RPMI7951 (cell line): ENCODE results near the gene SRSF3. TPM values are rescaled to one million over a fixed set of nuclear protein-coding genes. Genes with fewer than 3 reads are reported as not detected.
"Not testable (repeated sequence)": the region's sequence is repeated elsewhere in the genome, so short reads cannot be mapped to it uniquely, and the experiment has no call there.

Experiments
- DNase-seq: peaks from one replicate; pipeline ENCODE4 v3.0.0-alpha.2; 2012; ENCODE audit warnings: low read depth
- total RNA-seq: library from RNA; depleted of rRNA; stranded (reverse); fragments of >200 nt; shearing (Covaris generic); gene quantifications from 2 replicates; pipeline ENCODE4 v1.2.3, GENCODE V29; 2014; rRNA removed

The SRSF3 gene
- total RNA-seq, 1 experiment from 2014 or later: 435 TPM

GRCh38 chr6:36643977-36644376 is 49.8 kb downstream of the SRSF3 start:
- no peak for DNase-seq

- DNase-seq: no peak
Measured at GRCh38 chr6:36649086-36649485, 54.9 kb downstream of the SRSF3 start.

DNA sequence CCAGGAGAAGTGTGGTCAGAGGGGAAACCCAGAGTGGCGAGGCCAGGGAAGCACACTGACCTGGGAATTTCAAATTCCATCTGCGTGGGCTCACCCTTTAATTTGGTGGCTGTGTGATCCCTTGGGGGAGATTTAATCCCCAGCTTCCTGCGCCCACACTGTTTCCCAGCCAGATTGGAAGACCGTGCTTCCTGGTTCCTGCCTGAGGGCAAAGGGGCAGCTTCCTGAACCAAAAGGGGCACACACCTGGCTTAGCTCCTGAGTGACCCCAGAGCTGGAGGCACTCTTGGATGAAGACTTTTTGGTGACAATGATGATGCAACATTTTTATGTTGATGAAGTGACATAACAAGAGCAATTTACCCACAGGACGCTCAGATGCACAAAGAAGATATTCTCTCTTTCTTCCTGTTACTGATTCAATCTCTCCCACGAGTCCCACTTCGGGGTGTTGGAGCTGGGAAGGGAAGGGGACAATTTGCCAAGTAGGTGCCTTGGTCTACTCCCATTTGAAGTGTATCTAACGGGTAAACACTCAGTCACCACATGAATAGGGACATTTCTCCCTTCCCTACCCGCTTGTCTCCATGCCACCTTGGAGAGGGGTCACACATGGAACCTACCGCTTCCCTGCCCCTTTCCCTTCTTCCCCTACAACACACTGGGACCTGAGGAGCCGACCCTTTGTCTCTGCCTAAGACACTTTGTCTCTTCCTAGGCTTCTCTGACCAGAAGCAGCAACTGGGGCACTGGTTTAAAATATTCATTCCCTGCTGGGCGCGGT is 55.7 kb downstream of the SRSF3 start:
- DNase-seq: peak; percentile 40

- no peak for DNase-seq
Measured at GRCh38 chr6:36650848-36651478, 56.8 kb downstream of the SRSF3 start.

- no peak for DNase-seq
Measured at GRCh38 chr6:36651659-36652379, 57.7 kb downstream of the SRSF3 start.

DNA sequence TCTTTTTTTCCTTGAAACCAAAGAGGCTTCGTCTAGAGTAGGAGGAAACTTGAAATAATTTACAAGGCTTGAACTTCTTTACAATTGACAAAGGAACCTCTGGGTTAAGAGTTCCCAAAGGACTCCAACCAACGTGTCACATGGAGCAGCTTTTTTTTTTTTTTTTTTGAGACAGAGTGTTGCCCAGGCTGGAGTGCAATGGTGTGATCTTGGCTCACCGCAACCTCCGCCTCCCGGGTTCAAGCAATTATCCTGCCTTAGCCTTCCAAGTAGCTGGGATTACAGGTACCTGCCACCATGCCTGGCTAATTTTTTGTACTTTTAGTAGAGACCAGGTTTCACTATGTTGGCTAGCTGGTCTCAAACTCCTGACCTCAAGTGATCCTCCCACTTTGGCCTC is 60.3 kb downstream of the SRSF3 start:
- DNase-seq: not testable (repeated sequence)

Other genes with a start within 250 kb of the SRSF3 start
- 0.24 and 0.39 TPM in 2 replicates for gene ETV7, start 206.7 kb upstream of the SRSF3 start, total RNA-seq
- gene PXT1, start 151.5 kb upstream of the SRSF3 start, total RNA-seq: 0.12 TPM in 1 of 2 replicates, not detected in the other
- gene KCTD20, start 151.4 kb upstream of the SRSF3 start, total RNA-seq: 70.4 and 81.7 TPM in 2 replicates
- 22.3 and 25.7 TPM in 2 replicates for gene STK38, start 46.9 kb upstream of the SRSF3 start, total RNA-seq
- 18.0 TPM in 2 replicates for gene CDKN1A, start 84.4 kb downstream of the SRSF3 start, total RNA-seq
- gene RAB44, start 103.5 kb downstream of the SRSF3 start, total RNA-seq: not detected in 2 replicates
- not detected in 2 replicates for gene CPNE5, start 245.1 kb downstream of the SRSF3 start, total RNA-seq